Measurements from ENCODE around the gene GNAQ. TPM values are rescaled to one million over a fixed set of nuclear protein-coding genes. Genes with fewer than 3 reads are reported as not detected.
A peak's percentile ranks its signal among the peaks of the same experiment; 100 is the strongest.

Gene GNAQ
- total RNA-seq, 4 donors from 2014 or later, result 13.1 to 19.7 (median 16.4) TPM

GRCh38 chr9:78030553-78031443, 813 bp downstream of the GNAQ start:
- intact Hi-C loops (cut with DNase I; ENCODE audit: low total_unique reads), result no loop called here
- peak; percentile 26 to 90 for DNase-seq (ENCODE audit: low spot score in 2 of 2)
- TF ChIP-seq POLR2A (IDR thresholded peaks at IDR 0.05), result no peak
- TF ChIP-seq, protein P1, sequence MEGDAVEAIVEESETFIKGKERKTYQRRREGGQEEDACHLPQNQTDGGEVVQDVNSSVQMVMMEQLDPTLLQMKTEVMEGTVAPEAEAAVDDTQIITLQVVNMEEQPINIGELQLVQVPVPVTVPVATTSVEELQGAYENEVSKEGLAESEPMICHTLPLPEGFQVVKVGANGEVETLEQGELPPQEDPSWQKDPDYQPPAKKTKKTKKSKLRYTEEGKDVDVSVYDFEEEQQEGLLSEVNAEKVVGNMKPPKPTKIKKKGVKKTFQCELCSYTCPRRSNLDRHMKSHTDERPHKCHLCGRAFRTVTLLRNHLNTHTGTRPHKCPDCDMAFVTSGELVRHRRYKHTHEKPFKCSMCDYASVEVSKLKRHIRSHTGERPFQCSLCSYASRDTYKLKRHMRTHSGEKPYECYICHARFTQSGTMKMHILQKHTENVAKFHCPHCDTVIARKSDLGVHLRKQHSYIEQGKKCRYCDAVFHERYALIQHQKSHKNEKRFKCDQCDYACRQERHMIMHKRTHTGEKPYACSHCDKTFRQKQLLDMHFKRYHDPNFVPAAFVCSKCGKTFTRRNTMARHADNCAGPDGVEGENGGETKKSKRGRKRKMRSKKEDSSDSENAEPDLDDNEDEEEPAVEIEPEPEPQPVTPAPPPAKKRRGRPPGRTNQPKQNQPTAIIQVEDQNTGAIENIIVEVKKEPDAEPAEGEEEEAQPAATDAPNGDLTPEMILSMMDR (IDR thresholded peaks at IDR 0.05), result no peak
- H3K4me3 ChIP-seq (ENCODE audit: low read depth, poor library complexity, severe bottlenecking), result peak overlapping the region; percentile 79
- WGBS, 2 donors, result 0 to 1% methylated on average over 36 to 40 of the region's 91 CpGs

DNA sequence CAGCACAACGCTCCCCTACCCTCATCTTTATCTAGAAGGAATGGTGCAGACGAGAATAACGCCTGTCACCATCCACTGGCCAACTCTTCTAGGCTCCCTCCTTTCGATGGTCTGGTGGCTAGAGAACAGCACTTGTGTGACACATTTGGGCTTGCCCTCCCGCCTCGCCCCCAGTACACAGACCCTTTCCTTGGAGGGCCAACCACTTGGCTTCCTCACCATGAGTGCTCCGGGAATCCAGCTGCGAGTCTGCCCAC, 1.4 kb downstream of the GNAQ start:
- peak overlapping the region; percentile 79 for H3K4me3 ChIP-seq (ENCODE audit: low read depth, poor library complexity, severe bottlenecking)
- WGBS, 2 donors, result 0 to 4% methylated on average over 8 of the region's 8 CpGs
- peak in 1 of 2 donors; percentile 32 for DNase-seq (ENCODE audit: low spot score in 2 of 2)
- TF ChIP-seq, protein P1 (IDR thresholded peaks at IDR 0.05), result no peak
- no peak for TF ChIP-seq POLR2A (IDR thresholded peaks at IDR 0.05)
- intact Hi-C loops (cut with DNase I; ENCODE audit: low total_unique reads), result no loop called here

DNA sequence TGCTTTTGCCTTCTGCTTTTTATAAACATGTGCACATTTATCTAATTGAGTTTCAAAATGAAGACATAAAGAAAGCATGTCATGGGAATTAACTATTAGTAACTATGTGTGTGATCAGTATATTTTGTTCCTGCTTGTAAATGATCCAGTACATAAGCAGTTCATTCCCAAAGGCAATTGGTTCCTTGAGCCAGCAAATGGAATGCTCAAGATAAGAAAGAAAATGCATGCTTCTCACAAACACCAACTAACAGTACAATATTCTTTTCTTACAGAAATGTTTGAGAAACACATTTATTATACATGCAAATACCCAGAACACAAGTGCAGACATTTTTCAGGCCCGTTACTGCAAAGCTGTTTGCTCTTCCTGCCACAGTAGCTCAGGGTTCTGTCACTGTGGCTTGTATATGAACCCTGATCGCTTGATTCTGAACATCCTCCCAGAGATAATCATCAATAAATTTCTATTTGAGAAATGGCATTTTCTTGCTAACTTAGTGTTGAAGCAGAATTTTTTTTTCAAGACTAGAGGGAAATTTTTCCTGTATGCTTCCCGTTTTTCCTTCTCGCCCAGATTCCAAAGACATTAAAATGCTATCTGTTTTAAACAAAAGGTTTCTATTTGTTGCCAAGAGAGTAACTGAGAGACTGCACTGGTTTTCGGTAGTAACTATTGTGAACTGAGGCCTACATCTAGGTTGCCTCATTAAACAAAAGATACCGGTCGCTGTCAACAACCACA, 1.9 kb downstream of the GNAQ start:
- H3K4me3 ChIP-seq (ENCODE audit: low read depth, poor library complexity, severe bottlenecking), result no peak overlapping the region
- WGBS, 2 donors, result 1 to 2% methylated on average over 7 of the region's 7 CpGs
- intact Hi-C loops (cut with DNase I; ENCODE audit: low total_unique reads), result no loop called here
- no peak for DNase-seq (ENCODE audit: low spot score in 2 of 2)
- no peak for TF ChIP-seq POLR2A (IDR thresholded peaks at IDR 0.05)
- TF ChIP-seq, protein P1 (IDR thresholded peaks at IDR 0.05), result no peak

DNA sequence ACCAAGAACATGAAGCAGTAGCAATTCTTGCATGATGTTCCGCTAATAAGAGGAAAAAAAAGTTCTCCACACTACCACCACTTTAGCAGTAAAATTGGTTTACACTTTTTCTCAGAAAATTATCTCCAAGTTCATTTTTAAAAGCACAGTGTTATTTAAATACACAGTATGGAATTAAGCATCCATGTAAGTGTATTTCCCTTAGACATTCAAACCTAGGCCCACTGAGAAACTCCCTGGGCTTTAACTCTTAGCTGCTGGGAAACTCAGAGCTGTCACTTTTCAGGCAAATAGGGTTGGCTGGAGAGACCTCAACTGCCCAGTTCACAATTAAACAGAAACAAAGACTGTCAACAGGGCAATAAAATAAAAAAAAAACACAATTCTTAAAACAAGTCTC, 2.7 kb downstream of the GNAQ start:
- TF ChIP-seq, protein P1 (IDR thresholded peaks at IDR 0.05), result no peak
- TF ChIP-seq POLR2A (IDR thresholded peaks at IDR 0.05), result no peak
- DNase-seq (ENCODE audit: low spot score in 2 of 2), result no peak
- WGBS, 2 donors, result 77 to 90% methylated on average over 1 of the region's 1 CpG
- intact Hi-C loops (cut with DNase I; ENCODE audit: low total_unique reads), result no loop called here
- H3K4me3 ChIP-seq (ENCODE audit: low read depth, poor library complexity, severe bottlenecking), result no peak overlapping the region

DNA sequence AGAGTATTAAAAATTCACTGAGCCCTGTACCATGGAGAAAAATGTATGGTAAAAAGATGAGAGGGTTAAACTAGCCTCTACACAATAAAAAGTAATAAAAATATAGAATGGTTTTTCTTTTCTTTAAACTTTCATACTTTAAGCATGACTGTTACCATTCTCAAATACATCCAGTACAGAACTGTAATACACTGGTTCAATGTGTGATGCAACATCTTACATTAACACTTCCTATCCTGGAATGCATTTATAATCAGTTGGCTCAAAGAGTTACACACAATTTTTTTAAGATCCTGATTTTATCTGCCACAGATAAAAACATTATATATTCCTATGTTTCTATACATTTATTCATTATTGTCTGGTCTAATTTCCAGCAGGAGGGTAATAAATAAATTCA, 4.7 kb downstream of the GNAQ start:
- TF ChIP-seq, protein P1 (IDR thresholded peaks at IDR 0.05), result no peak
- TF ChIP-seq POLR2A (IDR thresholded peaks at IDR 0.05), result no peak
- no peak overlapping the region for H3K4me3 ChIP-seq (ENCODE audit: low read depth, poor library complexity, severe bottlenecking)
- intact Hi-C loops (cut with DNase I; ENCODE audit: low total_unique reads), result no loop called here
- no peak for DNase-seq (ENCODE audit: low spot score in 2 of 2)

Measured in lower leg skin (tissue), 4 donors.